Hippocampal formation (tissue), 2 donors: ENCODE results near the gene STAG1.

ENCODE experiments used
- DNase-seq, 2 donors: peaks; one replicate each; lab custom pipeline; 2025; lab: John Stamatoyannopoulos, UW

The STAG1 gene

DNA sequence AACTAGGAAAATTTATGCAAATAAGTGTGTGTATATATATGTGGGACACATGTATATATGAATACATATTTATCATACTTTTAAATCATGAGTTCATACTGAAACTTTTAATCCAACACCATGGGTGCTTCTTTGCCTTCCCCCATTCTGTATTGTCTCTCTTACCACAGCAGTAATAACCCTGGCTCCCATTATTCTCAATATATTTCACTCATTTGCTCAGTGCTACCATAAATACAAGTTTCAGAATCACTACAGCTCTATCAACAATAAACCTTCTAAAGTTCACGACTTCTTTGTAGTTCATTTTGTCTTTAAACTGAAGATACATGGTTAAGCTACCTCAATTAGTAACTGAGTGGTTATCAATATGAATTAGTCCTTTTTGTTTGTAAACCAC, 419.9 kb downstream of the STAG1 start:
- DNase-seq, result no peak

- DNase-seq, result no peak
Observed at GRCh38 chr3:136330900-136331299, 421.3 kb downstream of the STAG1 start.

DNA sequence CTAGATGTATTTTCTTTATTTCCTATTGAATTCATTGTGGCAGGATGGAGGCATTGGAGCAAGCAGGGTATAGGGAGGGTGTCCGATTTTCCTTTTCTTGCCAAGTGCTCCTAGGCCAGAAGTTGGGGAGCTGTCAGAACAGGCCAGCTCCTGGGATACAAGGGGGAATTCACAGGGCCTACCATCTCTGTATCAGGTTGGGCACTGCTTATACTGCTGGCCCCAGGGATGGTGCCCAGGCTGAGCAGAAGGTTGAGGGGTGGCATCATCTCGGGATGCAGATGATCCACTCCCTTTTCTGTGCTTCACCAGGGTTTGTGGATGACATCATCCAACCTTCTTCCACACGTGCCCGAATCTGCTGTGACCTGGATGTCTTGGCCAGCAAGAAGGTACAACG, 422.6 kb downstream of the STAG1 start:
- DNase-seq, result no peak

- DNase-seq, result no peak
Observed at GRCh38 chr3:136327671-136328070, 424.5 kb downstream of the STAG1 start.

GRCh38 chr3:136326316-136326715, 425.9 kb downstream of the STAG1 start:
- DNase-seq, result no peak

DNA sequence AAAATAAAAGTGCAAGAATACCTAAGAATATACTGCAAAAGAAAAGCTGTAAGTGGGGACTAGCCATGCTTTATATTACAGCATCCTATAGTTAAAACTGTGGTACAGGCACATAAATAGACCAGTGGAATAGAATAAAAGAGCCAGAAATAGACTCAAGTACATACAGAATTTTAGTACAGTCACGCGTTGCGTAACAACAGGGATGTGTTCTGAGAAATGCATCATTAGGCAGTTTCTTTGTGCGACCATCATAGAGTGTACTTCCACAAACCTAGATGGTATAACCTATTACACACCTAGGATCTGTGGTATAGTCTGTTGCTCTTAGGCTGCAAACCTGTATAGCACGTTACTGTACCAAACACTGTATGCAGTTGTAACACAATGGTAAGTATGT, 440.2 kb downstream of the STAG1 start:
- DNase-seq, result no peak

- no peak for DNase-seq
Observed at GRCh38 chr3:136311261-136311660, 440.9 kb downstream of the STAG1 start.

DNA sequence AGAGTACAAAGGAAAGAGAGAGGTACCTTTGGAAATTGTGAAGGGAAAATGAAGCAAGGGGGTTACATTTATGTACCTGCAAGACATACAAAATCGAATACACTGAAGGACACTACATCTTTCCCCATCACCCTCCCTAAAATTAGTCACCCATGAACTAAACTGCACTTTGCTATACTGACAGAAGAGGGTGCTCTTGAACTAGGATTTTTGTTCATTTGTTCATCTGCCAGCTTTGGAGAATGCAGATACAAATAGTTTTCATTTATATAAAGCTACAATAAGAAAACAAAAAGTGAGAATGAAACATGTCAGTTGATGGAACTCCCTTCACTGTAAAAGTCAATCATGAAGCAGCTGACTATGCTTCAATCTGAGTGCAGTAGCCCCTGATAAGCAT, 446.3 kb downstream of the STAG1 start:
- DNase-seq, result no peak

GRCh38 chr3:136300444-136300843, 451.7 kb downstream of the STAG1 start:
- no peak for DNase-seq

- DNase-seq, result no peak
Observed at GRCh38 chr3:136297826-136298225, 454.4 kb downstream of the STAG1 start.

GRCh38 chr3:136296960-136297359, 455.2 kb downstream of the STAG1 start:
- no peak for DNase-seq

DNA sequence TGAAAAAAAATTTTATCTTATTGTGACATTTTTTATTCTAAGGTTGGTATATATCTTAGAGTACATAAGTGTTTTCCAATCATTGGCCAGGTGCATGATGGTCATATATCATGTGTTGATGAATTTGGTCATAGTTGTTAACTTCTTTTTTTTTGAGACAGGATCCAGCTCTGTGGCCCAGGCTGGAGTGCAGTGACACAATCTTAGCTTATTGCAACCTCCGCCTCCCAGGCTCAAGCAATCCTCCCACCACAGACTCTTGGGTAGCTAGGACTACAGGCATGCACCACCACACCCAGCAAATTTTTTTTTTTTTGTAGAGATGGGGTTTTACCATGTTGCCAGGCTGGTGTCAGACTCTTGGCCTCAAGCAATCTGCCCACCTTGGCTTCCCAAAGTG, 458.0 kb downstream of the STAG1 start:
- no peak for DNase-seq

DNA sequence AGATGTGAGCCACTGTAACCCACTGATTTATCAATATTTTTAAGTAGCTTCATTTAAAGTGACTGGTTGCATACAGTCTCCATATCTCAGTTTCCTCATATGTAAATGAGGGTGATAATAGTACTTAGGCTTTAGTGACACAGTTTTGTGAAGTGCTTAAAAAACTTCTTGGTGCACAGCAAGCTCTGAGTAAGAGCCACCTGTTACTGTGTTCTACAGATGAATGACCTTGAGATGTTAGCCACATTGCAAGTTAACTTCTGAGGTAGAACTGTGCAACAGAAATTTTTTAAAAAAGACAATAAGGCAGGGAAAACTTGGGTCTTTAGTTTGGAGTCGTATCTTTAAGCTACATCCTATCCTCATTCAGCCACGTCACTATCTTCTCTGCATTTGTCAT, 458.9 kb downstream of the STAG1 start:
- no peak for DNase-seq

DNA sequence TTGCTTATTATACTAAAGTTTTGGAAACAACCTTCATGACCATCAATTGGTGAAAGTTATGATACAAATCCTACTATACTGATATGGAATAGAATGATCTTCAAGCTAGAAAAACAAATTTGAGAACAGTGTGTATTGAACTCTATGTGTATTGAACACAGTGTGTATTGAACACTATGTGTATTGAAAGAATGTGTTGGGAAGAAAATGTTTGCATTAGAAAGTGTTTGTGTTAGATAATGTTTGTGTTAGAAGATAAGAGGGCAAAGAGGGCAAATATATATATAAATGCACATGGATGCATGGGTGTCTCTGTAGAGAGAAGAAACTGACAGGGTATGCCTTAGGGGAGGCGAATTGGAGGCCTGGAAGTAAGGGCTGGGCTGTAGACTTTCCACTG, 459.7 kb downstream of the STAG1 start:
- no peak for DNase-seq

- no peak for DNase-seq
Observed at GRCh38 chr3:136291302-136291701, 460.9 kb downstream of the STAG1 start.
